ENCODE measurements around the gene CARNS1. TPM values are rescaled to one million over a fixed set of nuclear protein-coding genes. Genes with fewer than 3 reads are reported as not detected.

Gene CARNS1
- total RNA-seq, 1 experiment from 2014 or later, result not detected

- Histone ChIP-seq H3K36me3 (ENCODE audit: insufficient read depth, low read length) (no peaks in the 10 kb centered on the region), H3K9ac (ENCODE audit: low read length) (peak overlapping the region; percentile 97), H3K4me1 (ENCODE audit: low read length) (peaks cover 98% of the 10 kb centered on the region), H4K20me1 (ENCODE audit: insufficient read depth, low read depth, low read length) (peaks cover 4% of the 10 kb centered on the region; the same call in 1 of the 2 replicates), H3K9me3 (ENCODE audit: low read length) (no peaks in the 10 kb centered on the region), H3K4me3 (ENCODE audit: low read length) (peak overlapping the region; percentile 93; the same call in 1 of the 2 replicates), H3K9me2 (replicated peaks; ENCODE audit: insufficient read depth, low read length) (no peaks in the 10 kb centered on the region), H3K4me2 (ENCODE audit: low read depth, low read length, poor library complexity, severe bottlenecking) (peak overlapping the region; percentile 96), H3K27ac (ENCODE audit: low read length) (peak overlapping the region; percentile 92), H3K79me2 (ENCODE audit: low read length) (peaks cover 8% of the 10 kb centered on the region), H2AFZ (ENCODE audit: low read length) (no peak overlapping the region), H3K27me3 (ENCODE audit: low read length) (no peaks in the 10 kb centered on the region)
- no peak for DNase-seq
Observed at GRCh38 chr11:67407688-67408163, 7.8 kb upstream of the CARNS1 start.

- H3K27me3 ChIP-seq (ENCODE audit: low read length), result no peaks in the 10 kb centered on the region
- H2AFZ ChIP-seq (ENCODE audit: low read length), result no peak overlapping the region
- peaks cover 8% of the 10 kb centered on the region for H3K79me2 ChIP-seq (ENCODE audit: low read length)
- no peaks in the 10 kb centered on the region for H3K9me3 ChIP-seq (ENCODE audit: low read length)
- no peaks in the 10 kb centered on the region for H3K9me2 ChIP-seq (replicated peaks; ENCODE audit: insufficient read depth, low read length)
- H3K9ac ChIP-seq (ENCODE audit: low read length), result peak overlapping the region; percentile 97
- peak overlapping the region; percentile 96 for H3K4me2 ChIP-seq (ENCODE audit: low read depth, low read length, poor library complexity, severe bottlenecking)
- H3K36me3 ChIP-seq (ENCODE audit: insufficient read depth, low read length), result no peaks in the 10 kb centered on the region
- peak overlapping the region; percentile 93; the same call in 1 of the 2 replicates for H3K4me3 ChIP-seq (ENCODE audit: low read length)
- peaks cover 97% of the 10 kb centered on the region for H3K4me1 ChIP-seq (ENCODE audit: low read length)
- DNase-seq, result no peak
- H4K20me1 ChIP-seq (ENCODE audit: insufficient read depth, low read depth, low read length), result peaks cover 4% of the 10 kb centered on the region; the same call in 1 of the 2 replicates
- H3K27ac ChIP-seq (ENCODE audit: low read length), result peak overlapping the region; percentile 92
Observed at GRCh38 chr11:67408437-67409200, 6.9 kb upstream of the CARNS1 start.

- H3K36me3 ChIP-seq (ENCODE audit: insufficient read depth, low read length), result no peaks in the 10 kb centered on the region
- H3K27me3 ChIP-seq (ENCODE audit: low read length), result no peaks in the 10 kb centered on the region
- H3K27ac ChIP-seq (ENCODE audit: low read length), result peak overlapping the region; percentile 92
- H2AFZ ChIP-seq (ENCODE audit: low read length), result no peak overlapping the region
- H4K20me1 ChIP-seq (ENCODE audit: insufficient read depth, low read depth, low read length), result peaks cover 4% of the 10 kb centered on the region; the same call in 1 of the 2 replicates
- H3K4me3 ChIP-seq (ENCODE audit: low read length), result peak overlapping the region; percentile 93; the same call in 1 of the 2 replicates
- peak; percentile 84 for DNase-seq
- no peaks in the 10 kb centered on the region for H3K9me3 ChIP-seq (ENCODE audit: low read length)
- peak overlapping the region; percentile 96 for H3K4me2 ChIP-seq (ENCODE audit: low read depth, low read length, poor library complexity, severe bottlenecking)
- peaks cover 3% of the 10 kb centered on the region for H3K79me2 ChIP-seq (ENCODE audit: low read length)
- no peaks in the 10 kb centered on the region for H3K9me2 ChIP-seq (replicated peaks; ENCODE audit: insufficient read depth, low read length)
- peak overlapping the region; percentile 97 for H3K9ac ChIP-seq (ENCODE audit: low read length)
- H3K4me1 ChIP-seq (ENCODE audit: low read length), result peaks cover 92% of the 10 kb centered on the region
Observed at GRCh38 chr11:67409261-67409666, 6.2 kb upstream of the CARNS1 start.

- H3K9me2 ChIP-seq (replicated peaks; ENCODE audit: insufficient read depth, low read length), result no peaks in the 10 kb centered on the region
- H2AFZ ChIP-seq (ENCODE audit: low read length), result no peak overlapping the region
- peak overlapping the region; percentile 92 for H3K27ac ChIP-seq (ENCODE audit: low read length)
- no peaks in the 10 kb centered on the region for H3K27me3 ChIP-seq (ENCODE audit: low read length)
- no peaks in the 10 kb centered on the region for H3K9me3 ChIP-seq (ENCODE audit: low read length)
- no peaks in the 10 kb centered on the region for H3K36me3 ChIP-seq (ENCODE audit: insufficient read depth, low read length)
- peaks cover 86% of the 10 kb centered on the region for H3K4me1 ChIP-seq (ENCODE audit: low read length)
- H3K79me2 ChIP-seq (ENCODE audit: low read length), result no peaks in the 10 kb centered on the region
- DNase-seq, result peak; percentile 84
- peak overlapping the region; percentile 93; the same call in 1 of the 2 replicates for H3K4me3 ChIP-seq (ENCODE audit: low read length)
- H3K4me2 ChIP-seq (ENCODE audit: low read depth, low read length, poor library complexity, severe bottlenecking), result peak overlapping the region; percentile 96
- peaks cover 4% of the 10 kb centered on the region; the same call in 1 of the 2 replicates for H4K20me1 ChIP-seq (ENCODE audit: insufficient read depth, low read depth, low read length)
- peak overlapping the region; percentile 97 for H3K9ac ChIP-seq (ENCODE audit: low read length)
Observed at GRCh38 chr11:67409781-67410368, 5.6 kb upstream of the CARNS1 start.

GRCh38 chr11:67410369-67410831 is 5.1 kb upstream of the CARNS1 start:
- no peaks in the 10 kb centered on the region for H3K9me3 ChIP-seq (ENCODE audit: low read length)
- no peaks in the 10 kb centered on the region for H3K36me3 ChIP-seq (ENCODE audit: insufficient read depth, low read length)
- H3K27ac ChIP-seq (ENCODE audit: low read length), result 0 out of 2 replicates have a peak overlapping the region, but pooled peaks have one; percentile 22
- H3K4me2 ChIP-seq (ENCODE audit: low read depth, low read length, poor library complexity, severe bottlenecking), result peak overlapping the region; percentile 96
- no peaks in the 10 kb centered on the region for H3K27me3 ChIP-seq (ENCODE audit: low read length)
- no peak overlapping the region for H2AFZ ChIP-seq (ENCODE audit: low read length)
- no peaks in the 10 kb centered on the region for H3K79me2 ChIP-seq (ENCODE audit: low read length)
- DNase-seq, result no peak
- peak overlapping the region; percentile 93; the same call in 1 of the 2 replicates for H3K4me3 ChIP-seq (ENCODE audit: low read length)
- no peaks in the 10 kb centered on the region for H3K9me2 ChIP-seq (replicated peaks; ENCODE audit: insufficient read depth, low read length)
- peak overlapping the region; percentile 33; the same call in 1 of the 2 replicates for H3K9ac ChIP-seq (ENCODE audit: low read length)
- H4K20me1 ChIP-seq (ENCODE audit: insufficient read depth, low read depth, low read length), result peaks cover 4% of the 10 kb centered on the region; the same call in 1 of the 2 replicates
- peaks cover 81% of the 10 kb centered on the region for H3K4me1 ChIP-seq (ENCODE audit: low read length)

GRCh38 chr11:67410984-67411784 is 4.3 kb upstream of the CARNS1 start:
- Histone ChIP-seq H3K9me2 (replicated peaks; ENCODE audit: insufficient read depth, low read length) (no peaks in the 10 kb centered on the region), H3K79me2 (ENCODE audit: low read length) (no peaks in the 10 kb centered on the region), H3K9ac (ENCODE audit: low read length) (no peak overlapping the region), H3K4me3 (ENCODE audit: low read length) (no peak overlapping the region), H3K4me1 (ENCODE audit: low read length) (peaks cover 73% of the 10 kb centered on the region), H3K27ac (ENCODE audit: low read length) (no peak overlapping the region), H3K27me3 (ENCODE audit: low read length) (no peaks in the 10 kb centered on the region), H2AFZ (ENCODE audit: low read length) (no peak overlapping the region), H3K36me3 (ENCODE audit: insufficient read depth, low read length) (no peaks in the 10 kb centered on the region), H3K4me2 (ENCODE audit: low read depth, low read length, poor library complexity, severe bottlenecking) (peak overlapping the region; percentile 0), H4K20me1 (ENCODE audit: insufficient read depth, low read depth, low read length) (peaks cover 4% of the 10 kb centered on the region; the same call in 1 of the 2 replicates), H3K9me3 (ENCODE audit: low read length) (no peaks in the 10 kb centered on the region)
- no peak for DNase-seq

GRCh38 chr11:67411785-67412152 is 3.7 kb upstream of the CARNS1 start:
- DNase-seq, result peak; percentile 65
- Histone ChIP-seq H3K9me3 (ENCODE audit: low read length) (no peaks in the 10 kb centered on the region), H3K27me3 (ENCODE audit: low read length) (no peaks in the 10 kb centered on the region), H3K27ac (ENCODE audit: low read length) (no peak overlapping the region), H3K4me2 (ENCODE audit: low read depth, low read length, poor library complexity, severe bottlenecking) (peak overlapping the region; percentile 7), H3K9ac (ENCODE audit: low read length) (no peak overlapping the region), H3K4me1 (ENCODE audit: low read length) (peaks cover 71% of the 10 kb centered on the region), H4K20me1 (ENCODE audit: insufficient read depth, low read depth, low read length) (peaks cover 4% of the 10 kb centered on the region; the same call in 1 of the 2 replicates), H3K4me3 (ENCODE audit: low read length) (no peak overlapping the region), H3K9me2 (replicated peaks; ENCODE audit: insufficient read depth, low read length) (no peaks in the 10 kb centered on the region), H3K36me3 (ENCODE audit: insufficient read depth, low read length) (no peaks in the 10 kb centered on the region), H3K79me2 (ENCODE audit: low read length) (no peaks in the 10 kb centered on the region), H2AFZ (ENCODE audit: low read length) (no peak overlapping the region)
